Mesenchymal stem cell (in vitro differentiated cells and primary cell): ENCODE results near the gene N4BP3. TPM values are rescaled to one million over a fixed set of nuclear protein-coding genes. Genes with fewer than 3 reads are reported as not detected.

Experiments used
- DNase-seq: peaks from one replicate; pipeline ENCODE4 v3.0.0-alpha.2; 2013
- H2AFZ ChIP-seq: one replicate; pipeline ENCODE4 v1.6.1; 2013; ENCODE audit warnings: low read depth, mild to moderate bottlenecking, control low read depth, inconsistent platforms, low read length, moderate library complexity
- H2AK5ac ChIP-seq: 2 replicates; pipeline ENCODE4 v1.6.1; 2013; ENCODE audit warnings: low read length, moderate library complexity, mild to moderate bottlenecking, inconsistent platforms; ENCODE audit not compliant: severe bottlenecking
- H2BK120ac ChIP-seq: one replicate; pipeline ENCODE4 v1.6.1; 2013; ENCODE audit warnings: low read depth, mild to moderate bottlenecking, inconsistent platforms, low read length, moderate library complexity
- H2BK12ac ChIP-seq, 2 experiments: one replicate each; pipeline ENCODE4 v1.6.1; 2013; ENCODE audit warnings: inconsistent platforms in 2 of 2, low read length in 2 of 2, mild to moderate bottlenecking in 2 of 2, moderate library complexity in 2 of 2, control low read depth in 1 of 2
- H2BK15ac ChIP-seq: one replicate; pipeline ENCODE4 v1.6.1; 2013; ENCODE audit warnings: mild to moderate bottlenecking, low read depth, inconsistent platforms; ENCODE audit not compliant: poor library complexity, severe bottlenecking
- H2BK5ac ChIP-seq: 2 replicates; pipeline ENCODE4 v1.6.1; 2013; ENCODE audit warnings: low read depth, mild to moderate bottlenecking, low read length, control low read depth, inconsistent platforms; ENCODE audit not compliant: poor library complexity, severe bottlenecking
- H3K14ac ChIP-seq, 2 experiments: one replicate each; pipeline ENCODE4 v1.6.1; 2013; ENCODE audit warnings: inconsistent platforms in 2 of 2, low read length in 2 of 2, control low read depth in 1 of 2, mild to moderate bottlenecking in 1 of 2, moderate library complexity in 1 of 2
- H3K18ac ChIP-seq, 2 experiments: one replicate each; pipeline ENCODE4 v1.6.1; 2013; ENCODE audit warnings: inconsistent platforms in 2 of 2, low read length in 2 of 2, control low read depth in 1 of 2, low read depth in 1 of 2, mild to moderate bottlenecking in 1 of 2
- H3K23ac ChIP-seq, 2 experiments: one replicate each; pipeline ENCODE4 v1.6.1; 2013; ENCODE audit warnings: inconsistent platforms in 2 of 2, low read length in 2 of 2, mild to moderate bottlenecking in 2 of 2, moderate library complexity in 2 of 2, control low read depth in 1 of 2
- H3K27ac ChIP-seq: 2 replicates; pipeline ENCODE4 v1.5.1; 2013; ENCODE audit warnings: mild to moderate bottlenecking, moderate library complexity, low read length, control low read depth, inconsistent platforms; ENCODE audit not compliant: poor library complexity, severe bottlenecking
- H3K27me3 ChIP-seq, 2 experiments: 2 replicates each; pipeline versions ENCODE4 v1.6.1 to v1.7.0; 2013; ENCODE audit warnings: low read length in 2 of 2, mild to moderate bottlenecking in 2 of 2, moderate library complexity in 2 of 2, control low read depth in 1 of 2, inconsistent platforms in 1 of 2; ENCODE audit not compliant: control insufficient read depth in 1 of 2, insufficient read depth in 1 of 2
- H3K36me3 ChIP-seq, 2 experiments: 2 replicates each; pipeline versions ENCODE4 v1.6.1 to v1.7.0; 2013; ENCODE audit warnings: low read length in 2 of 2, control low read depth in 1 of 2, inconsistent platforms in 1 of 2, low read depth in 1 of 2, mild to moderate bottlenecking in 1 of 2; ENCODE audit not compliant: insufficient read depth in 2 of 2, control insufficient read depth in 1 of 2
- H3K4ac ChIP-seq, 2 experiments: one replicate each; pipeline ENCODE4 v1.6.1; 2013; ENCODE audit warnings: inconsistent platforms in 2 of 2, low read length in 2 of 2, mild to moderate bottlenecking in 2 of 2, moderate library complexity in 2 of 2, control low read depth in 1 of 2, low read depth in 1 of 2
- H3K4me1 ChIP-seq: 2 replicates; pipeline ENCODE4 v1.6.1; 2013; ENCODE audit warnings: low read depth, low read length, control low read depth; ENCODE audit not compliant: control insufficient read depth, insufficient read depth
- H3K4me2 ChIP-seq: 2 replicates; pipeline ENCODE4 v1.6.1; 2013; ENCODE audit warnings: low read length, mild to moderate bottlenecking, inconsistent platforms; ENCODE audit not compliant: poor library complexity, severe bottlenecking
- H3K4me3 ChIP-seq, 2 experiments: 2 replicates each; pipeline versions ENCODE4 v1.5.1 to v1.7.0; 2013; ENCODE audit warnings: low read length in 2 of 2, mild to moderate bottlenecking in 2 of 2, control low read depth in 1 of 2, low read depth in 1 of 2; ENCODE audit not compliant: insufficient read depth in 1 of 2
- H3K79me1 ChIP-seq: replicated peaks from 2 replicates; pipeline ENCODE4 v1.6.1; 2013; ENCODE audit warnings: mild to moderate bottlenecking, control low read depth, low read length, inconsistent platforms; ENCODE audit not compliant: poor library complexity, severe bottlenecking
- H3K9ac ChIP-seq: 2 replicates; pipeline ENCODE4 v1.7.0; 2013; ENCODE audit warnings: mild to moderate bottlenecking, low read length, moderate library complexity
- H3K9me3 ChIP-seq: 2 replicates; pipeline ENCODE4 v1.7.0; 2013; ENCODE audit warnings: mild to moderate bottlenecking, low read length; ENCODE audit not compliant: control insufficient read depth
- H4K8ac ChIP-seq: one replicate; pipeline ENCODE4 v1.6.1; 2013; ENCODE audit warnings: inconsistent platforms, mild to moderate bottlenecking, low read length, moderate library complexity
- H4K91ac ChIP-seq: one replicate; pipeline ENCODE4 v1.6.1; 2013; ENCODE audit warnings: mild to moderate bottlenecking, low read length, inconsistent platforms
- WGBS: methylation state at CpG from one replicate; pipeline ENCODE4 v1.1.7; 2013; ENCODE audit warnings: mixed read lengths; 5-methylcytosine and 5-hydroxymethylcytosine counted together
- polyA plus RNA-seq, 2 experiments: library from polyadenylated mRNA; stranded (reverse); fragments of 200-250 nt; gene quantifications; one replicate each; pipeline ENCODE4 v1.2.3, GENCODE V29; 2013

N4BP3 gene
- polyA plus RNA-seq (2013, experiment 1 of 2) = 0.01 TPM
- polyA plus RNA-seq (2013, experiment 2 of 2) = 0.01 TPM

DNA sequence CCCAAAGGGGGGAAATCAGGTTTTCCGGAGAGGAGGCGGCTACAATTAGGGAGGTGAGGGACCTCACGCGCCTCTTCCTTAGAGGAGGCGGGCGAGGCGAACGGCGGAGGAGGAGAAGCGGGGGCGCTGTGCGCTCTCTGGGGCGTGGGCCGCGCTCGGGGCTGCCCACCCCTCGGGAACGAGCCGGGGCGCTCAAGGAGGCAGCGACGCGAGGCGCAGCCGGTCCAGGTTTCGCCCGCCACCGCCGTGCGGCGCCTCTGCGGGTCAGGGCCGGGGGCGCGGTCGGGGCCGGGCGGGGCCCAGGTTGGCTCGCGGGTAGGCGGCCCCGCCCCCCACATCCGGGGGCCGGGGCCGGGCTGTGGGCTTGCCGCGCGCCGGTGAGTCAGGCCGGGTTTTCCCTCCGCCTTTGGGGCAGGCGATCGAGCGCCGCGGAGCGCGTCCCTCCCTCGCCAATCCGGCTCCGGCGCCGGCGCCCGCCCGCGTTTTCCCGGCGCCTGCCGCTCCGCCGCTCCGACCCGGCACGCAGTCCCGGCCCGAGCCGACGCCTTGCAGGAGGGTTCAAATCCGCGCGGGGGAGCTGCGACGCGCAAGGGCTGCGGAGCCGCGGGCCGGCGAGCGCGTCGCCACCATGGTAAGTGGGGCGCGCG lies at the start of gene N4BP3:
N4BP3 (plus strand) TSS at position 392 of the 647 bp plus-strand sequence. CDS start 6,052 bp downstream, outside the sequence.
- Histone ChIP-seq H3K36me3 (no peaks in the 10 kb centered on the region), H3K79me1 (no peaks in the 10 kb centered on the region), H2AK5ac (no peak within 1 kb of the TSS), H2AFZ (no peak within 1 kb of the TSS), H2BK12ac (no peak within 1 kb of the TSS), H4K8ac (peak within 1 kb of the TSS; percentile 39), H3K4ac (no peak within 1 kb of the TSS), H3K4me1 (peaks cover 30% of the 10 kb centered on the region), H2BK15ac (peak within 1 kb of the TSS; percentile 55), H4K91ac (no peak within 1 kb of the TSS), H3K9ac (no peak within 1 kb of the TSS), H3K9me3 (peaks cover 3% of the 10 kb centered on the region), H3K14ac (peak within 1 kb of the TSS in 1 of 2 experiments; percentile 47), H2BK120ac (no peak within 1 kb of the TSS), H3K4me2 (peak within 1 kb of the TSS; percentile 94), H3K18ac (no peak within 1 kb of the TSS), H3K27me3 (peaks cover 27 to 58% of the 10 kb centered on the region in 2 experiments), H3K27ac (no peak within 1 kb of the TSS), H3K4me3 (peak within 1 kb of the TSS in 1 of 2 experiments; percentile 61), H2BK5ac (no peak within 1 kb of the TSS), H3K23ac (peak within 1 kb of the TSS in 1 of 2 experiments; percentile 23)
- WGBS = under 1% methylated on average over 62 of the region's 96 CpGs
- peak; percentile 53 for DNase-seq

DNA sequence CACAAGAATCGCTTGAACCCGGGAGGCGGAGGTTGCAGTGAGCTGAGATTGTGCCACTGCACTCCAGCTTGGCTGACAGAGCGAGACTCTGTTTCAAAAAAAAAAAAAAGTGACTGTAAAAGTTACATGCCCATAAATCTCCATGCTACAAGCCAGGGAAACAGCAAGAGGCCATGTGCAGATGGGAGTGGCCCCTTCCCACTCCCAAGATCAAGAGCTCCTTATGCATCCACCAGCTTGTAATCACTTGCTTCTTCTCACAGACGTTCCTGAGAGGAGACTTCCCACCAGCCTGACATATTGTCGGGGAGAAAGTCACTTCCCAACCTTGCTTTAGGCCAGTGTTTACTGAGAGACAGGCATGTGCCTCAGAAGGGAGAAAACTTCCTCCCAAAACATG lies 45.6 kb upstream of the N4BP3 start:
- Histone ChIP-seq H2BK12ac (no peak overlapping the region), H3K4ac (no peak overlapping the region), H2AK5ac (no peak overlapping the region), H4K8ac (no peak overlapping the region), H2BK120ac (no peak overlapping the region), H3K23ac (no peak overlapping the region), H3K9me3 (no peaks in the 10 kb centered on the region), H3K4me3 (no peak overlapping the region), H3K36me3 (no peaks in the 10 kb centered on the region), H2BK5ac (no peak overlapping the region), H3K27me3 (peaks cover 17 to 44% of the 10 kb centered on the region in 2 experiments), H3K27ac (no peak overlapping the region), H3K14ac (no peak overlapping the region), H3K4me2 (no peak overlapping the region), H2BK15ac (no peak overlapping the region), H3K79me1 (no peaks in the 10 kb centered on the region), H2AFZ (no peak overlapping the region), H3K9ac (no peak overlapping the region), H3K18ac (no peak overlapping the region), H4K91ac (no peak overlapping the region), H3K4me1 (no peaks in the 10 kb centered on the region)
- no peak for DNase-seq
- WGBS = 71% methylated on average over 6 of the region's 6 CpGs

- Histone ChIP-seq H3K4ac (no peak overlapping the region), H3K23ac (no peak overlapping the region), H3K27ac (no peak overlapping the region), H4K8ac (no peak overlapping the region), H3K18ac (no peak overlapping the region), H4K91ac (no peak overlapping the region), H3K79me1 (no peaks in the 10 kb centered on the region), H2BK120ac (no peak overlapping the region), H3K9me3 (no peaks in the 10 kb centered on the region), H2AFZ (no peak overlapping the region), H3K4me2 (no peak overlapping the region), H2BK5ac (no peak overlapping the region), H3K4me1 (no peaks in the 10 kb centered on the region), H3K4me3 (no peak overlapping the region), H2BK15ac (no peak overlapping the region), H3K36me3 (no peaks in the 10 kb centered on the region), H3K14ac (no peak overlapping the region), H2BK12ac (no peak overlapping the region), H3K27me3 (peaks cover 17 to 49% of the 10 kb centered on the region in 2 experiments), H3K9ac (no peak overlapping the region), H2AK5ac (no peak overlapping the region)
- WGBS = 72% methylated on average over 4 of the region's 5 CpGs
- no peak for DNase-seq
Measured at GRCh38 chr5:178068293-178068692, 45.0 kb upstream of the N4BP3 start.

DNA sequence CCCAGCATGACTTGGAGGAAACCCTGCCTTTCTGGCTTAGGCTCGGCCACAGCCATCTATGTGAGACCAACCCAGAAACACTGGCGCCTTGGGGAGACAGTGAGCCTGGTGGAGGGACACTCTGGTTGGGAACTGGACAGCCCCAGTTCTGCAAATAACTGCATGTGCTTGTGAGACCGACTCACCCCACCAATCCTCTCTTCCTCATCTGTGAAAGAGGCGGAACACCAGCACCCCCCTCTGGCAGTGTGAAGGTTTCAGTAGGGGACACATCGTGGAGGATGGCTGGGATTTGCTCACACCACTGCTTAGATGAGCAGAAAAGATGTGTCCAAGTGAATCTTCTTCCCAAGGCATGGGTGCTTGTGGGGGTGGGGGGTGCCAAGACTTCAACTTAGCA lies 43.4 kb upstream of the N4BP3 start:
- H3K18ac ChIP-seq = no peak overlapping the region
- no peak overlapping the region for H3K14ac ChIP-seq
- no peak overlapping the region for H2BK15ac ChIP-seq
- no peak overlapping the region for H3K27ac ChIP-seq
- H3K4ac ChIP-seq = no peak overlapping the region
- H3K27me3 ChIP-seq = peaks cover 25 to 65% of the 10 kb centered on the region in 2 experiments
- no peak overlapping the region for H4K8ac ChIP-seq
- no peaks in the 10 kb centered on the region for H3K79me1 ChIP-seq
- no peak overlapping the region for H3K9ac ChIP-seq
- H2BK120ac ChIP-seq = no peak overlapping the region
- no peaks in the 10 kb centered on the region for H3K9me3 ChIP-seq
- DNase-seq = peak; percentile 41
- H2AFZ ChIP-seq = no peak overlapping the region
- H3K4me1 ChIP-seq = no peaks in the 10 kb centered on the region
- no peaks in the 10 kb centered on the region for H3K36me3 ChIP-seq
- H3K23ac ChIP-seq = no peak overlapping the region
- H2BK5ac ChIP-seq = no peak overlapping the region
- H3K4me3 ChIP-seq = no peak overlapping the region
- 35% methylated on average over 5 of the region's 5 CpGs for WGBS
- no peak overlapping the region for H3K4me2 ChIP-seq
- H4K91ac ChIP-seq = no peak overlapping the region
- H2BK12ac ChIP-seq = no peak overlapping the region
- no peak overlapping the region for H2AK5ac ChIP-seq
